ENCODE data around the gene RAB44.

RAB44 gene

DNA sequence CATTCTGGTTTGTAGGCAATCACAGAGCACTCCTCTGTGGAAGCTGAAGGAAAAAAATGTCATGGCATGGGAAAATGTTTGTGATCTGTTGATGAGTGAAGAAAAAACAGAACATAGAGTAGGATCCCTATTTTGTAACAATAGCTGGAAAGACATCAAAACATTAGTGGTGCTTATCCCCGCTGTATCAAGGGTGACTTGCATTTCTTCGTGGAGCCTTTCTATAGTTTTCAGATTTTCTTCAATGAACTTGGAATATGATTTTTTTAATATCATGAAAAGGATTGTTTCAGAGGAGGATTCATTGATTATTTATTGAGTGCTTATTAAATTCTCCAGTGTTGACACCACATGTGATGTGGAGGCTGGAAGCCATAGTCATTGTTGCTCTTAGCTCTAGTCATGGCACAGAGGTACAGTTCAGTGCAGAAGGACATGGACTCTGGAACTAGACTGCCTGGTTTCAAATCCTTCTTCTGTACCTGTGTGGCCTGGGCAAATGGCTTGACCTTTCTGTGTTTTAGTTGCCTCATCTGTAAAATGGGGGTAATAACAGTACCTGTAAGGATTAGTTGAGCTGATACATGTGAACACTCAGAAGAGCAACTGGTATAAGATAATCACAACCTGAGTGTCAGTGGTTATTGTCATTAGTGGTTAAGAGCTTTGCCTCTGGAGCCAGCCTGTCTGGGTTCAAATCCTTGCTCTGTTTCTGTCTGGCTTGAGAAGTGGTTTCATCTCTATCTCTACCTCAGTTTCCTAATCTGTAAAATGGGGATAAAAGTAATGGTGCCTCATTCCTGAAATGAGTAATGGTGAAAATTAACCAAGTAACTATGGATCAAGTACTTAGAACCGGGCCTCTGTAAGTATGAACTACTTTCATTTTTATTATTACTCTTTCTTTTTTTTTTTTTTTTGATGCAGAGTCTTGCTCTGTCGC is 33.9 kb upstream of the RAB44 start:
- TF ChIP-seq, protein P1, sequence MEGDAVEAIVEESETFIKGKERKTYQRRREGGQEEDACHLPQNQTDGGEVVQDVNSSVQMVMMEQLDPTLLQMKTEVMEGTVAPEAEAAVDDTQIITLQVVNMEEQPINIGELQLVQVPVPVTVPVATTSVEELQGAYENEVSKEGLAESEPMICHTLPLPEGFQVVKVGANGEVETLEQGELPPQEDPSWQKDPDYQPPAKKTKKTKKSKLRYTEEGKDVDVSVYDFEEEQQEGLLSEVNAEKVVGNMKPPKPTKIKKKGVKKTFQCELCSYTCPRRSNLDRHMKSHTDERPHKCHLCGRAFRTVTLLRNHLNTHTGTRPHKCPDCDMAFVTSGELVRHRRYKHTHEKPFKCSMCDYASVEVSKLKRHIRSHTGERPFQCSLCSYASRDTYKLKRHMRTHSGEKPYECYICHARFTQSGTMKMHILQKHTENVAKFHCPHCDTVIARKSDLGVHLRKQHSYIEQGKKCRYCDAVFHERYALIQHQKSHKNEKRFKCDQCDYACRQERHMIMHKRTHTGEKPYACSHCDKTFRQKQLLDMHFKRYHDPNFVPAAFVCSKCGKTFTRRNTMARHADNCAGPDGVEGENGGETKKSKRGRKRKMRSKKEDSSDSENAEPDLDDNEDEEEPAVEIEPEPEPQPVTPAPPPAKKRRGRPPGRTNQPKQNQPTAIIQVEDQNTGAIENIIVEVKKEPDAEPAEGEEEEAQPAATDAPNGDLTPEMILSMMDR (IDR thresholded peaks at IDR 0.05; ENCODE audit: extremely low read depth, missing control alignments), result no peak
- DNase-seq (ENCODE audit: low spot score), result no peak

DNA sequence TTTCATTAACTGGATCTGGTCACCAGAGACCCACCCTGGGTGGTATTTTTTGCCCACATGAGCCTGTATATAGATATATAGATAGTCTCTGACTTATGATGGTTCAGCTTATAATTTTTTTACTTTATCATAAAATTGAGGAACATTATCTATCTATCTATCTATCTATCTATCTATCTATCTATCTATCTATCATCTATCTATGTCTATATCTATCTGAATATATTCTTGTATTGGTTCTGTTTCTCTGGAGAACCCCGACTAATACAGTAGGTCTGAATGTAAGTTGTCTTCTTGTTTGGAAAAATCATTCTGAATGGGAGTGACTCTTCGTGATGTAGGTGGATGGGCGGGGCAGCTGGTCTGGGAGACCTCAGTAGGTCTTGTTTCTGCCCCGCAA is 32.4 kb upstream of the RAB44 start:
- TF ChIP-seq, protein P1 (IDR thresholded peaks at IDR 0.05; ENCODE audit: extremely low read depth, missing control alignments), result no peak
- DNase-seq (ENCODE audit: low spot score), result no peak

DNA sequence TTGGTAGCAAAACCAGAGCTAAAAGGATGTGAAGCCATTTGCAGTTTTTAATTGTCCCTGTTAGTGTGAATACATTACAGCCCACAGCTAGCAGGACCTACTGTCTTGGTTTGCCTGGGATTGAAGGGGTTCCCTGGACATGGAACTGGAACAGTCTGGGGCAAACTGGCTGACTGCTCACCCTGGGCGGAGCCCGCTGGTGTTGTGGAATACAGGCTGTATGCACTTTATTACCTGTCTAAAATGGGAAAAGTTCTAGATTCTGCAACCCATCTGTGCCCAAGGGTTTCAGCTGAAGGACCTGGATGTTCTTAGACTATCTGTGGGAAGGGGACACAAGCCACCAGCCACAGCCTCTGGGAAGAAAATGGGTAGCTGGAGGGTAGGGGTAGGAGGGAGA is 31.3 kb upstream of the RAB44 start:
- no peak for DNase-seq (ENCODE audit: low spot score)
- TF ChIP-seq, protein P1 (IDR thresholded peaks at IDR 0.05; ENCODE audit: extremely low read depth, missing control alignments), result no peak

- DNase-seq (ENCODE audit: low spot score), result peak; percentile 79
These were observed 30.6 kb upstream of the RAB44 start for GRCh38 chr6:36666826-36667591.

GRCh38 chr6:36668591-36668990 is 29.0 kb upstream of the RAB44 start:
- no peak for DNase-seq (ENCODE audit: low spot score)
- TF ChIP-seq, protein P1 (IDR thresholded peaks at IDR 0.05; ENCODE audit: extremely low read depth, missing control alignments), result no peak

More at GRCh38 chr6:36666826-36667591, 30.6 kb upstream of the RAB44 start:
- TF ChIP-seq, protein P1 (IDR thresholded peaks at IDR 0.05; ENCODE audit: extremely low read depth, missing control alignments), result no peak

GRCh38 chr6:36669002-36669401 is 28.6 kb upstream of the RAB44 start:
- TF ChIP-seq, protein P1 (IDR thresholded peaks at IDR 0.05; ENCODE audit: extremely low read depth, missing control alignments), result no peak
- DNase-seq (ENCODE audit: low spot score), result no peak

- TF ChIP-seq, protein P1 (IDR thresholded peaks at IDR 0.05; ENCODE audit: extremely low read depth, missing control alignments), result no peak
- no peak for DNase-seq (ENCODE audit: low spot score)
These were observed 27.4 kb upstream of the RAB44 start for GRCh38 chr6:36670271-36670670.
